ENCODE measurements around the gene SLC6A19.

SLC6A19 gene

GRCh38 chr5:1209896-1210776 lies 8.7 kb downstream of the SLC6A19 start:
- DNase-seq (ENCODE audit: low read depth) = no peak

DNA sequence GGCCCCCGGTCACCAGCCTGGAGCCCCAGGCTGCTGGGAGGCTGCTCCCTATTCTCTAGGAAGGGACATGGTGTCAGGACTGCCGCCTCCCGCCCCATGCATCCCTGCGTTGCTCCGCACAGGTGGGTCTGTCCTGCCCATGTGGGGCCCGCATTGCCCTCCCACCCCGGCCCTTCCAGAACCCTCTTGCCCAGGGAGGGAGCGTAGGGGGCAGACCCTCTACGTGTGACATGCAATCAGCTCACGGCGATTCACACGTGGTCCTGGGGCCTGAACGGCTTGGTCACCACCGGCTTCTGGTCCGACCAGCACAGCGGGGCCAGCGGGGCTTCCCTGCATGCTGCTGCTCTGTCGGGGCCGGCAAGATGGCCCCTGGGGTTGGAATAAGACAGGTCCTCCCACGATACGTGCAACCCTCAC lies 9.4 kb downstream of the SLC6A19 start:
- DNase-seq (ENCODE audit: low read depth) = no peak

GRCh38 chr5:1211701-1212100 lies 10.3 kb downstream of the SLC6A19 start:
- no peak for DNase-seq (ENCODE audit: low read depth)

DNA sequence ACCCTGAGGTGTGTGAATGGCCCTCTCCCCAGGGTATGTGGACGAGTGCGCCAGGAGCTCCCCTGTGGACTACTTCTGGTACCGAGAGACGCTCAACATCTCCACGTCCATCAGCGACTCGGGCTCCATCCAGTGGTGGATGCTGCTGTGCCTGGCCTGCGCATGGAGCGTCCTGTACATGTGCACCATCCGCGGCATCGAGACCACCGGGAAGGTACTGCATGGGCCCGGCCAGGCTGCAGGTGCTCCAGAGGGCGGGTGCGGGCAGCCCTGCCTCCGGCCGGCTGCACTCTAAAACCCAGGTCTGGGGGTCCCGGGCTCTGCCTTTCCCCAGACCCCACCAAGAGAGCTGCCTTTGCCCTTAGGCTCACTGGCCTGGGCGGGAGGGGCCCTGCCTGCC lies 10.9 kb downstream of the SLC6A19 start:
- no peak for DNase-seq (ENCODE audit: low read depth)

- no peak for DNase-seq (ENCODE audit: low read depth)
Observed at GRCh38 chr5:1212881-1213280, 11.5 kb downstream of the SLC6A19 start.

GRCh38 chr5:1213508-1214162 lies 12.2 kb downstream of the SLC6A19 start:
- no peak for DNase-seq (ENCODE audit: low read depth)

DNA sequence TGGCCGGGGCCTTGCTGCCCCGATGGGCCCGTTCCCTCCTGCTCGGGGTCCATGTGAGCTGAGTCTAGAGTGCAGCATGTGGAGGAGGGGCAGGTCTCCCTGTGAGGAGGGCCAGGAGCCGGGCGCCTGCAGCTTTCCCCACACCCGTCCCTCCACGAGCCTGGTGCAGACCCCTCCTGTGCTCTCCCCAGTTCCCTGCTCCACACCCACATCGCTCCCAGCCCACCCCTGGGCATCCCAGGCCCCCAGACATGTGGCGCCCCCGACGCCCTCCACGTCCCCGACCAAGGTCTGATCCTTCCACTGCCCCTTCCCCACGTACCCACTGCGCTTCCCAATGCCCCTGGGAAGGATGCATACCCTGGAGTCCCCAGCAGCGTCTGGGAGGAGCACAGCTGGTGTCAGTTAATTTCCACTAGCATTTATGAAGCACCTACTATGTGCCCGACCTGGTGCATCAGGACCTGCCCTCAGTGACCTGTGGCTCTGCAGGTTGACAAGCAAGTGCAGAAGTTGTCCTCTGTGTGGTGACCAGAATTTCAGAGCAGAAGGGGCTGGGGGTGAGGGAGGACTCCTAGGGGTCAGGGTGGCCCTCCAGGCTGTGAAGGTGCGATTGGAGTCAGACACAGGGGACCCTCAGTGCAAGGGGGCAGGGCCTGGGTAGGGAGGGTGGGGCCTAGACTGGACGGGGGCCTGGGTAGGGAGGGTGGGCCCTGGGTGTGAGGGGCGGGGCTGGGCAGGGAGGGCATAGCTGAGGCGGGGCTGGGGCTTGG lies 13.0 kb downstream of the SLC6A19 start:
- DNase-seq (ENCODE audit: low read depth) = no peak

GRCh38 chr5:1214936-1215220 lies 13.5 kb downstream of the SLC6A19 start:
- DNase-seq (ENCODE audit: low read depth) = no peak

DNA sequence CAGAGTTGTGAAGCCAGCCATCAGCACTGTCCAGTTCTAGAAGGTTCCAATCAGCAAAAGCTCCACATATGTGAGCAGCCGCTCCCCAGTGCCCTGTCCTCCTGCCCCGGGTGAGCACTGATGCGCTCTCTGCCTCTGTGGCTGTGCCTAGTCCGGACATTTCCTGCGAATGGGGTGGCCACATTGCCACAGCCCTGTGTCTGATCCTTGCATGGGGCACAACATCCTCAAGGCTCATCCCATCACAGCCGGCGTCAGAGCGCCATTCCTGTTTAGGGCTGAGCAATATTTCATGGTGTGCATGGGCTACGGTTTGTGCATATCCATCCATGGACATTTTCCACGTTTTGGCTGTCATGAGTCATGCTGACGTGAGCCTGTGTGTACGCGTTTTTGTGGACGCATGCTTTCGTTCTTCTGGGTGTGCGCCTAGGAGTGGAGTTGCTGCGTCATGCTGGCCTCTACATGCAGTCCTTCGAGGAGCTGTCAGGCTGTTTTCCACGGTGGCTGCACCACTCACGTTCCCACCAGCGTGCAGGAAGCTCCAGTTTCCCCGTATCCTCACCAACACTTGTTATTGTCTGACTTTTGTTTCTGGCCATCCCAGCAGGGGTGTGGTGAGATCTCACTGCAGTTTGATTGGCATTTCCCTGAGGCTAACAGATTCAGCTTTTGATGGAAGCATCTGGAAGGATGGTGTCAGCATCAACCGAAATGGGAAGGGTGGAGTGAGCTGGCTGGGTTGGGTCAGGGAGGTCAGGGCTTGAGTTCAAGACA lies 14.1 kb downstream of the SLC6A19 start:
- no peak for DNase-seq (ENCODE audit: low read depth)

- DNase-seq (ENCODE audit: low read depth) = no peak
Observed at GRCh38 chr5:1216211-1216917, 15.0 kb downstream of the SLC6A19 start.

GRCh38 chr5:1216918-1217295 lies 15.5 kb downstream of the SLC6A19 start:
- DNase-seq (ENCODE audit: low read depth) = no peak

DNA sequence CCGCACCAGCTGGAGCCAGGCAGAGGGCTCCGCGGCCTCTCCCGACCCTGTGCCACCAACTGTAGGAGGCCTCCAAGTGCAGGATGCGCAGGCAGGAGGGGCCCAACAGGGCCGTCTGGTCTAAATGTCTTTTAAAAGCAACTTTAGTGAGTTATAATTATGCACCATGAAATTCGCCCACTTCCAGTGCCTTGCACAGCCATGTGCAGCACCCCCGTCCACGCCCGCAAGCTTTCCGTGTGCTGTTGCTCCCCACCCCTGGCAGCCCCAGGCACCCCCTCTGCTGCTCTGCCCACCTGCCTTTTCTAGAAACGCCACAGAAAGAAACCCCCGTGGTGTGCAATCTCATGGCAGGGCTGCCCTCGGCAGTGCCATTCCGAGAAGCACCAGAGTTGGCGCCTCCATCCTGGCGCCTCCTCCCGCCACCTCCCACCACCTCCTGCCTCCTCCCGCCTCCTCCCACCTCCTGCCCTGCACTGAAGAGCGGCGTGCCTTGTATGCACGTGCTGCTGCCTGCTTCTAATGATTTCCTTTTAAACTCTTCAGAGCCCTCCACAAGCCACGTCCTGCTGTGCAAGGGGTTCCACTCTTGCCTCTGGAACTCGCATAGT lies 16.3 kb downstream of the SLC6A19 start:
- no peak for DNase-seq (ENCODE audit: low read depth)

DNA sequence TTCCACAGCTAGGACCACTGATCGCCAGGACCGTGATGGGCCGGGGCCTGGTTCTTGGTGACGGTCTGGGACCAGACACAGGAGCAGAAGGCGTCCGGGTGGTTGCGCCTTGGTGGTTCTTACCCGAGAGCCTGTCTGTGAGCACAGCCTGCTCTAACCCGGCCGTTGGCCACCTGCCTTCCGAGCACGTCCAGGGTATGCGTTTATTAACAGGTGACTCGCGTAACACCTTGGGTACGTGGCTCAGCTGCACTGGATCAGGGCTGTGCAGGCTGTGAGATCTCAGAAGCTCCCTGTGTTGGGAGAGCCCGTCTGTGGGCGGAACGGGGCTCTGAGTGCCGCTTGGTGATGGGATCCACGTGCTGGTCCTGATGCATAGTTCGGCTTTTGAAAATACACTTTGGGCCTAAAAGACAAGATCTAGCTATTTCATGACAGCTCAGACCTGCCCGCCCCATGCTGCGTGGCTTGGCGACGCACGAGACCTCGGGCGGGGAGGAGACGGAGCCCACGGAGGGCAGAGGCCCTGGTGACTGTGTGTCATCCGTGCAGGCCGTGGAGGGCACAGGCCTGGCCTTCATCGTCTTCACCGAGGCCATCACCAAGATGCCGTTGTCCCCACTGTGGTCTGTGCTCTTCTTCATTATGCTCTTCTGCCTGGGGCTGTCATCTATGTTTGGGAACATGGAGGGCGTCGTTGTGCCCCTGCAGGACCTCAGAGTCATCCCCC lies 17.1 kb downstream of the SLC6A19 start:
- no peak for DNase-seq (ENCODE audit: low read depth)

- DNase-seq (ENCODE audit: low read depth) = no peak
Observed at GRCh38 chr5:1219098-1219767, 17.8 kb downstream of the SLC6A19 start.

DNA sequence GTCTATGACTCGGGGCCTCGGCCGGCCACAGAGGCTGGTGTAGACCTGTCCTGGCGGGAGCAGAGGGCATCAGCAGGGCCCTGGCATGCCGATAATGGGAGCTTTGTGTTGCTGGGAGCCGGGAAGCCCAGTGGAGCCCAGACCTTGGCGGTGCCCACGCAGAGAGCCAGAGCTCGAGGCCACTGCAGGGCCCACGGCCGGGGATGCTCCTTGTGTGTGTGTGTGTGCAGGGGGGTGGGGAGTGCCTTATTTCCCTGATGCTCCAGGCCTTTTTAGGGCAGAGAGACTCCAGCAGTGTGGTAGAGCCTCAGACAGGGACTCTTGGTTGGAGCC lies 18.3 kb downstream of the SLC6A19 start:
- DNase-seq (ENCODE audit: low read depth) = no peak

DNA sequence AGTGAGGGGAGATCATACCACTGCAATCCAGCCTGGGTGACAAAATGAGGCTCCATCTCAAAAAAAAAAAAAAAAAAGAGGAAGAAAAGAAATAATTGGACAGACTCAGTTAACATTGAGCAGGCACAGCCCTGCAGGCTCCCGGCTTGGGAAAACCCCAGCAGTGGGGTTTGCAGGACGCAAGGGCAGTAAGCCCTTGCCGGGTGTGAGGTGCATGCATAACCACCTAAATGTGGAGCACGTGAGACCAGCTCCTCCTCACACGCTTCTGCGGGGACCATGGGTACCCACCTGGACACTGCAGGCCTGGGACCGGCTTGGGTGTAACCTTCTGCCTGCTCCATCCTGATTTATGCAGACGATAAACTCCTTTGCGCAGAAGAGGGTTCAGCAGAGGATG lies 19.0 kb downstream of the SLC6A19 start:
- DNase-seq (ENCODE audit: low read depth) = no peak

- DNase-seq (ENCODE audit: low read depth) = no peak
Observed at GRCh38 chr5:1220831-1221230, 19.4 kb downstream of the SLC6A19 start.

DNA sequence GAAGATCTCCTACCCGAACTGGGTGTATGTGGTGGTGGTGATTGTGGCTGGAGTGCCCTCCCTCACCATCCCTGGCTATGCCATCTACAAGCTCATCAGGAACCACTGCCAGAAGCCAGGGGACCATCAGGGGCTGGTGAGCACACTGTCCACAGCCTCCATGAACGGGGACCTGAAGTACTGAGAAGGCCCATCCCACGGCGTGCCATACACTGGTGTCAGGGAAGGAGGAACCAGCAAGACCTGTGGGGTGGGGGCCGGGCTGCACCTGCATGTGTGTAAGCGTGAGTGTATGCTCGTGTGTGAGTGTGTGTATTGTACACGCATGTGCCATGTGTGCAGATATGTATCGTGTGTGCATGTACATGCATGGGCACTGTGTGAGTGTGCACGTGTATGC lies 20.3 kb downstream of the SLC6A19 start:
- DNase-seq (ENCODE audit: low read depth) = no peak

DNA sequence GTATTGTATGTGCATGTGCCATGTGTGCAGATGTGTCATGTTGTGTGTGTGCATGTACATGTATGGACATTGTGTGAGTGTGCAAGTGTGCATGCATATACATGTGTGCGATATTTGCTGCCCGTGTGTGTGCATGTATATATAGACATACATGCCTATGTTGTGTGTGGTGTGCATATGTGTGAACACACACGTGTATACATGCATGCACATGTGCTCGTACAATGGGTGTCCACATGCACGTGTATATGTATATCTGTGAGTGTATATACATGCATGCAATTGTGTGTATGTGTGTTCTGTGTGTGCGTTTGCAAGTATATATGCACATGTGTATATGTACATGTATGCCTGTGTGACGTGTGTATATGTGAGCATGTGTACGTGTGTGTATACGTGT lies 20.8 kb downstream of the SLC6A19 start:
- DNase-seq (ENCODE audit: low read depth) = no peak

DNA sequence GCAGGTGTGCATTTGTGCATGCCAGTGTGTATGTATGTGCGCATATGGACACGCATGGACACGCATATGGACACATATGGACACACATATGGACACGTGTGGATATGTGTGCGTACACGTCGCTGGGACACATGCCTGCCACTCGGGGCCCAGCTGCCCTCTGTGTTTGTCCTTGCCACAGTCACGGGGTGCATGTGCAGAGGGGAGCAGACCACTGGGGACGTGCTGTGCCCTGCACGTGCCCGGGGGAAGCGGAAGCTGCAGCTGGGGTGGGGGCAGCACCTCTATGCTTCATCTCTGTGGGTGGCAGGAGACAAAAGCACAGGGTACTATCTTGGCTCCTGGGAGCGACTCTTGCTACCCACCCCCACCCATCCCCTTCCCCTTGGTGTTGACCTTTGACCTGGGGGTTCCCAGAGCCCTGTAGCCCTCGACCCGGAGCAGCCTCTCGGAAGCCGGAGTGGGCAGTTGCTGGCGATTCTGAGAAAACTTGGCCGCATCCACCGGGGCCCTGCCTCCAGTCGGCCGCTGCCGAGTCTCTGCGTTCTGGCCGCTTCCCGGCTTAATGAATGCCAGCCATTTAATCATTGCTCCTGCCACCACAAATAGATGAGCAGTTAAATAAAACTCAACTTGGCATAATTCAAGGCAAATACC lies 21.4 kb downstream of the SLC6A19 start:
- no peak for DNase-seq (ENCODE audit: low read depth)
